NCI-H524 treated with DMSO at 0.1 percent for 48 hours (cell line): ENCODE measurements around the gene PPFIA3.
"Not testable (repeated sequence)": the region's sequence is repeated elsewhere in the genome, so short reads cannot be mapped to it uniquely, and the experiment has no call there.

Source experiments
- DNase-seq: peaks from one replicate; lab custom pipeline; 2025; lab: John Stamatoyannopoulos, UW

Gene PPFIA3

DNA sequence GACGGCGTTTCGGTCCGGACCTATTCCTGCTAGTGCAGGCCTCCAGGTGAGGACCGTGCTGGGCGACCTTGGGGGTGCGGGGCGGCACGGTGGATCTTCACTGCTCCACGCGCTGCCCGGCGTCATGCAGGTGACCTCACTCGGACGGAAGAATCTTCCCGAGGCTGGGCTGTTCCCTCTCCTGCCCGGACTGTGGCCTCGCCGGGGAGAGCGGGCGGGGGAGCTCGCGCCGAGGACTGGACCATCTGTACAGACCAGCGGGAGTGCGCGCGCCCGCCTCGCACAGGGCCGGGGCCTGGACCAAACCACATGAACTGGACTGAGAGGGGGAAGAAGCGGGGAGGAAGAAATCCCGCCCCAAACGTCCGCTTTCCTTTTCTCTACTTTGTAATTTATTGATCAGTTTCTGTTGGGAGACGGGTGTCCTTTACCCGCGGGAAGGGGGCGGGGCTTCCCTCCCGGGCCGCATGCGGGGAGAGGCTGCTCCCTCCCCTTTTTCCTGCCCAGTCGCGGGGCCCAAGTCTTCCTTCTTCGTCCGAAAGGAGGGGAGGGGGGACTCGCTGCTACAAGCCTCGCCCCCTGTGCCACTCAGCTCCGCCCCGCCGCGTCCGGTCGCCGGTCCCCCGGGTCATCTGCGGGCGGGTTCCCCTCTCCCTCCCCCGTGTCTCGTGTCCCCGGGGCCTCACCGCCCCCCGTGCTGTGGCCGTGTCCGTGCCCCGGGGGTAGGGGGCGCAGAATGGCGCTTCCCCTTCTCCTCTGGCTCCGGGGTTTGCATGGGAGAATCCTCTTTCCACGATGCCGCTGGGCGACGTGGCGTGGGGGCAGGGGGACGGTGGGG, 31.0 kb downstream of the PPFIA3 start:
- peak; percentile 88 for DNase-seq

DNA sequence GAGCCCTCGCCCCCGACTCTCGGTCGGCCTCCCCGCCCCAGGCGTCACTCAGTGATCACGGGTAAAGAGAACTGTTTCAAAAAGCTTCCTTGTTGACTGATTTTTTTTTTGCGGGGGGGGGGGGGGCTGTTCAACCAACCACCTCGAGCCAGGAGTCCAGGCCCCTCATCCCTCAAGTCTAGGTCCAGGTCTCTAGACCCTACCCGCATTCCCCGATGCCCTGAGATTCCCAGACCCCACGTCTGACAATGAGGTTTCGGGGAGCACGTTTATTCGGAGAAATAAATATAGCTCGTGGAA, 31.6 kb downstream of the PPFIA3 start:
- DNase-seq = no peak

DNA sequence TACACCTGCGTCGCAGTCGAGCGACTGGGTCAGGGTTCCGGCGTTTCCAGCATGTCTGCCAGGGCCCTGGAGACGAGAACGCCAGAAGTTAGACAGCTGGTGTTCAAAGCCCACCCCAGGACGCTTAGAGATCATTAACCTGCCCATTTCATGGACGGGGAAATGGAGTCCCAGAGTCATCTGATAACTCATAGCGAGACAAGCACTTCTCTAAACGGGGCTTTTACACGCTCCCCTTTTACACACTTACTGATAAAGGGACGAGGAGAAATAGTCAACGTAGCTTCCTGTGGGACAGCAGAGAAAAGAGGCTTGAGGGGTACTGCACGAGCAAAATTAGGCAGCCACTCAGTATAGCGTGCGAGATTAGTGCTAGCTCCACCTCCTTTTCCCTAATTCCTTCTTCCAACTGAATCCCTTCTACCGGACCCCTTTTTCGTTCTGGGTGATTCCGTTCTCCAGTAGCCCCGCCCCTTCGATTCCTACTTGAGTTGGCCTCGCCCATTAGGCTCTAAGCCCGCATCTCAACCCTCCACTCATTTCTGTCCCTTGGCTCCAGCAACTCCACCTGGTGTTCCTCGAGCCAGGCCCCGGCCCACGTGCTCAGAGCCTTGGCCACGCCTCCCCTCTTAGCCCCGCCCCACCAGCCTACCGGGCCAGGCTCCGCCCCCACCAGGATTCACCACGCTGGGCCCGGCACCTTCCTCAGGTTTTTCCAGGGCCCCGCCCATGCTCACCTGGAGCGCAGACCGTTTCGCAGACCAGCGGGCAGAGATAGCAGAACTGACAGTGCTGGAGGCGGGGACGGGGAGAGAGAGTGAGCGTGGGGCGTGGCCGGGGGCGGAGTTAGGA, 32.1 kb downstream of the PPFIA3 start:
- DNase-seq = no peak

DNA sequence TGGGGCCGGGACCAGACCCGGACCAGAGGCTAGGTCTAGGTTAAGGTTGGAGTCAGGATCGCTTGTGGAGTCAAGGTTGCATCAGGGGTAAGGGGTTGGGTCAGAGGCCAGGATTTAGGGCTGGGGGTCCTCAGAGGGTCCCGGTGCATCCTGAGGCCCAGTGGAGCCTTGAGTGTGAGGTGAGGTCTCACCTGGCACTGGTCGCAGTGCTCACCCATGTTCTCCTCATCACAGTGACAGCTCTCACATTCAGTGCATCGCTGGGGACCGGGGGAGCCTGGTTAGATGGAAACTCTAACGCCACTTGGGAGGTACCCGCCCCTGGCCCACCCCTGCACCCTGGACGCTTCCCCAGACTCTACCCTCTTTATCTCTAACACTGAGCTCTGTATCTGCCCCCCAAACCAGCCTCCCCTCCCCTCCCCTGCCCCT, 32.8 kb downstream of the PPFIA3 start:
- no peak for DNase-seq

DNA sequence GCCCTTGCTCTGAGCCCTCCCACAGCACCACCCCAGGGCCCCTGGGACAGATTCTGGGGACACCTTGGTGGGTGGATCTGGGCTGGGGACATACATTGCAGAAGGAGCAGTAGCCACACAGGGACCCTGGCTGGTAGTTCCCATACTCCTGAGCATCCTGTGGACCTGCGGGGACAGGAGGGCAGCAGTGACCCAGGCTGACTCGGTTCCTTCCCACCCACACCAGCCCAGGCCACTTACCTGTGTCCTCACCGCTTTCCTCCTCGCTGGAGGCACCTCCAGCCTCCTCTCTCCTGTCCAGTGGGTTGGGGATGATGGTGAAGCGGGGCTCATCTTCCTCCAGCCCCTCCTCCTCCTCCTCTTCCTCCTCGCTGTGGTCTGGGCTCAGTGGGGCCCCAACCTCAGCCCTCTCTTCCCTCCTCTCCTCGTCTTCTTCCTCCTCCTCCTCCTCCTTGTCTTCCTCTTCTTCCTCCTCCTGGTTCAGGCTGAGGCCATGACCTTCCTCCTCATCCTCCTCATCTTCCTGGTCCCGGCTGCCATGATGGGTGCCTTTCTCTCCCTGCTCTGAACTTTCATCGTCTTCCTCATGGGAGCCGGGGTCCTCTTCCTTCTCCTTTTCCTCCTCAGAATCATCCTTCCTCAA, 33.9 kb downstream of the PPFIA3 start:
- no peak for DNase-seq

DNA sequence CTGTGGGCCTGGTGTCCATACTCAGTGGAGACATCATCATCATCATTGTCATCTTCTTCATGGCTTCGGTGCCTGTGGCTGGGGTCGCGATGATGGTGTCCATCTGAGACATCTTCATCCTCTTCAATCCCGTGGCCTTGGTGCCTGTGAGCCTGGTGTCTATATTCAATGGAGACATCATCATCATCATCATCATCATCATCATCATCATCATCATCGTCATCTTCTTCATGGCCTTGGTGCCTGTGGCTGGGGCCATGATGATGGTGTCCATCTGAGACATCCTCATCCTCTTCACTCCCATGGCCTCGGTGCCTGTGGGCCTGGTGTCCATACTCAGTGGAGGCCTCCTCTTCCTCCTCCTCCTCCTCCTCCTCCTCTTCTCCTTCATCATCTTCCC, 34.9 kb downstream of the PPFIA3 start:
- DNase-seq = no peak

DNA sequence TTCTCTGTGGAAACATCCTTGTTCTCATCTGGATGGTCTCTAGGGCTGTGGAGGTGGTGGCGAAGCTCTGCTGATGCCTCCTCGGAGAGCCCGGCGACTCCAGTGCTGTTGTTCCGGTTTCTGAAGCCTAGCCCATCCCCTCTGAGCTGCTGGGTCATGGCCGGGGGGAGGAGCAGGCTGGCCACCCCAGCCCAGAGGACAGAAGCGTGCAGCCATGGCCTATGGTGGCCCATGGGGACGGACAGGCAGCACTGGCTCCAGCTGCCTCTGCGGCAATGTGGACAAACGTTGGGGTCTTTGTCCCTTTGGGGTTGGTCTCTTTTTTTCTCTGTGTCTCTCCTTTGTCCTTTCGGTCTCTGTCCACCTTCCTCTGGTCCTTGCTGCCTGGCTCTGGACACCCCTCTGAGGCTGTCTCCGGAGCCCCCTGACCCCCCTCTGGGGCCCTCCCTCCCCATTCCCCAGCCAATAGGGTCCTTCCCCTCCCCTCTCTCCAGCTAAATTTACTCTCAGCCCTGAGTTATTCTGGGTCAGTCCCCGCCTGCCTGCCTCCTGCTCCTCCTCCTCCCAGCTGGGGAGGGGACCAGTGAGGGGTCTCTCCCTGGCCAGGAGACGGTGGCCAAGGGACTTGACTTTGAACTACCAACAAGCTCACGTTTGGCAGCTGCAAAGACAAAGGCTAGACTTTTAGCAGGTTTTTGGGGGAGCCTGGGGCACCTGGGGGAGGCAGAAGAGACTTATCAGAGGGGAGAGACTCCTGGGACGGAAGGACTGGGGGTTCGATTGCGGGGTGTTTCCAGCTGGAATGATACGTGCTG, 35.9 kb downstream of the PPFIA3 start, which contains the start of gene HRC:
HRC (minus strand) TSS at position 392 of the 815 bp plus-strand sequence; CDS start at position 233, 159 bp downstream.
- no peak for DNase-seq

DNA sequence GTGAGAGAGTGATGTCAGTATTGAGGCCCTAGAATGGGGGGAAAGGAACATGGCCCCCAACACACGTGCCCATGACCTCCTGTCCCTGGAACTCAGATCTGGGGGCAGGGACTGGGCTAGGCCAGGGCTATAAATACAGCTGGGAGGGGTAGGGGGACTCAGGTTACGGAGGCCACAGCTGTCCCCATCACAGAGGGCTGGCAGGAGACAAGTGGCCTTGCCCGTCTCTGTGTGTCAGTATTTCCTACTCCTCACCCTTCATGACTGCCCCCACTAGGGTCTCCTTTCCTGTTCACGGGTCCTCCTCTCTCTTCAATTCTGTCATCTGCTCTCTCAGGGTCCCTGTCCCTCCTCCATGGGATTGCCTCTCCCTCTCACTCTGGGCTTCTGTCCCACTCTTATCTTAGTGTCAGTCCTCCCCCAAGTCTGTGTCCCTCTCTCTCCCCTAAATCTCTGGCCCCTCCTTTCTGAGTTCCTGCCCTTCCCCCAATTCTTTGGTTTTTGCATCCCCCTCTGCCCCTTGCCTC, 36.5 kb downstream of the PPFIA3 start:
- no peak for DNase-seq

DNA sequence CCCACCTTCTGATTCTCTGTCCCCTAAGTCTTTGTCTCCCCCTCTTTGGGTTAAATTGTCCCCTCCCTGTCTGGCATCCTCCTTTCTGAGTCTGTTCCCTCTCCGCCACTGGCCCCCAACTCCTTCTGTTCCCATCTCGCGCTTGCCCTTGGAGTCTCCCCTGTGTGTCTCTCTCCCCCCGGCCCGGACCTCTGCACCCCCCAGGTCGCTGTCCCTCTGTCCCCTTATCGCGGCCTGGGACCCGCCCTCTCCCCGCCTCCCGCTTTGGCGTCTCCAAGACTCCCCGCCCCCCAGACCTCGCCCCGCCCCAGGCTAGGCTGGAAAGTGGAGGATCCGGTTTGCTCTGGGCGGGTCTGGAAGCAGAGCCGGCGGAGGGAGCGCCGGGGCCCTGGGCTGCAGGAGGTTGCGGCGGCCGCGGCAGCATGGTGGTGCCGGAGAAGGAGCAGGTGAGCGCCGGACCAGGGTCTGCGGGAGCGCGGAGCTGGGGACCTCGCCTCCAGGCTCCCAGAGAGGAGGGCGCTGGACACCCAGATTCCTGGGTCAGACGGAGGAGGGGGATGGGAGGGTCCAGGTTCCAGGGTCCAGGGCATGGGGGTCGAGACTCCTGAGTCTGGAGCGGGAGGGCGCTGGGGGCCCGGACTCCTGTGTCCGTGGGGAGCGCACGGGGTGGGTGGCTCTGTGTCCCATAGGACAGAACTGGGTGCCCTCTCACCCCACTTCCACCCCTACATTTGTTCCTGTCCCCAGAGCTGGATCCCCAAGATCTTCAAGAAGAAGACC, 38.3 kb downstream of the PPFIA3 start, which contains the start of gene TRPM4:
TRPM4 (plus strand) TSS at position 348 of the 780 bp plus-strand sequence; CDS start at position 423, 75 bp downstream.
- DNase-seq = no peak

DNA sequence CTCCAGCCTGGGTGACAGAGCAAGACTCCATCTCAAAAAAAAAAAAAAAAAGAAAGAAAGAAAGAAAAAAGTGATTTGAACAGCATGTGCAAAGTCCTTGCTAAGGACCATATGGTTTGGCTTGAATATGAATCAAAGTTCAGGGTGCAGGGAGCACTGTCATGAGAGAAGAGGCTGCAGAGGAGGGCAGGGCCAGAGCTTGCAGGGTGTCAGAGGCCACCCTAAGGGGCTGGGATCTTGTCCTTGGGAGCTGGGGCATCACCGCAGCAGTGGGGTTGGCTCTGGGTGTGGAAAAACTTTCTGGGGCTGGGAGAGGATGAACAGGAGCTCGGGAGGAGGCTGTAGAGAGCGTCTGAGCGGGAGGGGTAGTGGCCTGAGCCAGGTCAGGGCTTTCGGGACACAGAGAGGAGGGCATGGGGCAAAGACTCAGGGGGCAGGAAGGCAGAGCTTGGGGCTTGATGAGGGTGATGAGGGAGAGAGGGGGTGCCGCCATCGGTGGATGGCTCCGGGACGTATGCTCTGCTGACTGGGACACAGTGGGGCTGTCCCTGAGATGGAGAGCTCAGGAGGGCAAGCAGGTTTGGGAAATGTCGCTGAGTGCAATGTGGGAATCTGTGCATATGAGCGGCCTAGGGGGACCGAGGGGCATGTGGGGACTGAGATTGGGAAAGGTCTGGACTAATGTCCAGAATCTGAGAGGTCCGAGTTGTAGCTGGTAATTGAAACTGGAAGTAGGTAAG, 41.3 kb downstream of the PPFIA3 start:
- no peak for DNase-seq

DNA sequence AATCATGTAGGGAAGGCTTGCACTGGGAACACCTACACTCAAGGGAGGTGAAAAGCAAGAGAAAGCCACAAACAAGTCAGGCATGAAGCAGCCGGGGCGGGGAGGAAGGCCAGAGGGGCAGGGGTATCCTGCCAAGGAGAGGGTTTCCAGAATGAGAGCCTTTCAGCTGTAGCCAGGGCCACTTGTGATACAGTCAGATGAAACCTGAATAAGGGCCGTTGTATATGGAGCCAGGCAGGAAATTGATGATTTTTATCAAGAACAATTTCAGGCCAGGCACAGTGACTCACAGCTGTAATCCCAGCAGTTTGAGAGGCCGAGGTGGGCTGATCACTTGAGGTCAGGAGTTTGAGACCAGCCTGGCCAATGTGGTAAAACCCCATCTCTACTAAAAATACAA, 42.6 kb downstream of the PPFIA3 start:
- DNase-seq = no peak

DNA sequence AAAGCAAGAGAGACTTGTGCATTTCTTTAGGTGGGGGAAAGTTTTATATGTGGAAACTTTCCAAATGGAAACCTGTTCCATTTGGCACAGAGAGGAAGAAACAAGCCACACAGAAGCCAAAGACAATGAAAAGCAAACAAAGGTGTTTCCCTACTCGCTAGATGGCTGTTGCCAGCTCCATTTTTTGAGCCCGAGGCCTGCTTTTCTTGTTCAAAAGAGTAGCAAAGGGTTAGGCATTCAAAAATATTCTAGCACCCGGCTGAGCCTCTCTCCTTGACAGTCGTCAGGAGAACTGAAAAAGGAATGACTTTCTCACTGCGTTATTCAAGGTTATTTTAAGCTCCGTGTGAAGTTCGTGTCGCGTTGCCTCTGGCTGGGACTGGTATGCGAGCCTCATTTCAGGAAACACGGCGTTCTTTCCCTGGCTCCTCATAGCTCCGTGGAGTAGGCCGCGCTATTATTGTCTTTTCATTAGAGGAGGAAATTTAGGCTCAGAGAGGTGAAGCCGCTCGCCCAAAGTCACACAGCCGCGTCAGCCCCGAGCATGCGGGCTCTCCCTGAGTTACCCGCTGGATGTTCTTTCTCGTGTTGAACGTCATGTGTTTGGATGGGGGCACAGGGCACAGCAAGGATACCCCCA, 45.9 kb downstream of the PPFIA3 start:
- DNase-seq = no peak

DNA sequence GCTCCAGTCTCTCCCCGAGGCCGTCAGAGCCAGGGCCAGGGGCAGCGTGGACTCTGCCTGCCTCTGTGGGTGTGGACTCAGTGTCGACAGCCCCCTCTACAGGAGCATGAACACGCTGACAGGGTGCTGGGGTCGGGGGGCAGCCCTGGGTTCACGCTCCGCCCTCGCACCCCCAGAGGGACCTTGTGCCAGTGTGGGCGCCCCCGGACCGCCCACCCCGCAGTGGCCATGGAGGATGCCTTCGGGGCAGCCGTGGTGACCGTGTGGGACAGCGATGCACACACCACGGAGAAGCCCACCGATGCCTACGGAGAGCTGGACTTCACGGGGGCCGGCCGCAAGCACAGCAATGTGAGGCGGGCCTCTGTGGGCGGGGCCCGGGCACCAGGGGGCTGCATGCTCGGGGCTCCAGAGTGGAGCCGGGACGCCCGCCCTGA, 46.5 kb downstream of the PPFIA3 start:
- no peak for DNase-seq

DNA sequence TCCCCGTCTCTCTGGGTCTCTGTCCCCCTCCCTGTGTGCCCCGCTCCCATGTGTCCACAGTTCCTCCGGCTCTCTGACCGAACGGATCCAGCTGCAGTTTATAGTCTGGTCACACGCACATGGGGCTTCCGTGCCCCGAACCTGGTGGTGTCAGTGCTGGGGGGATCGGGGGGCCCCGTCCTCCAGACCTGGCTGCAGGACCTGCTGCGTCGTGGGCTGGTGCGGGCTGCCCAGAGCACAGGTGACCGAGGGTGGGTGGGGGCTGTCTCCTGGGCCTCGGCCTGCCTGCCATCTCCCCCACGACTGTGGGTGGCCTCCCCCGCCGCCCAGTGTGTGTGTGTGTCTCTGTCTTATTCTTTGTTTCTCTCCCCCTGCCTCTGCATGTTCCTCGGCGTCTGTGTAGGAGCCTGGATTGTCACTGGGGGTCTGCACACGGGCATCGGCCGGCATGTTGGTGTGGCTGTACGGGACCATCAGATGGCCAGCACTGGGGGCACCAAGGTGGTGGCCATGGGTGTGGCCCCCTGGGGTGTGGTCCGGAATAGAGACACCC, 48.6 kb downstream of the PPFIA3 start:
- DNase-seq = no peak

DNA sequence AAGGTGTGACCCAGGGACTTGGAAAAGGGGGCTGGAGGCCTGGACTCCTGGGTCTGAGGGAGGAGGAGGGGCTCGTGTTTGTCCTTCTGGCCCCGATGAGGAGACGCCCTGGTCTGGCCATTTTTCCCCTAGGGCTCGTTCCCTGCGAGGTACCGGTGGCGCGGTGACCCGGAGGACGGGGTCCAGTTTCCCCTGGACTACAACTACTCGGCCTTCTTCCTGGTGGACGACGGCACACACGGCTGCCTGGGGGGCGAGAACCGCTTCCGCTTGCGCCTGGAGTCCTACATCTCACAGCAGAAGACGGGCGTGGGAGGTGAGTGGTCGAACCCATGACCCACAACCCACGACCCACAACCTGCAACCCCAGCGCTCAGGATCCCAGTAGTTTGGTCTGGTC, 49.1 kb downstream of the PPFIA3 start:
- DNase-seq = no peak

DNA sequence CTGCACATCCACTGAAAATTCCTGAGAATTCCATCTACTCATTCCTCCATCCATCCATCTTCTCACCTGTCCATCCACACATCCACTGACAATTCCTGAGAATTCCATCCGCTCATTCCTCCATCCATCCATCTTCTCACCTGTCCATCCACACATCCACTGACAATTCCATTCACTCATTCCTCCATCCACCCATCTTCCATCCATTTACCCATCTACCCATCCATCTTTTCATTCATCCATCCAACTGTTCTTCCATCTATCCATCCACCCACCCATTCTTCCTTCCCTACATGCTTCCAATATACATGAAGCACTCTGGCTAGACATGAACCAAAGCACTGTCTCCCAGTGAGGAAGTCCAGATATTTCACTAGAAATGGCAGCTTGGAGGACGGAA, 53.9 kb downstream of the PPFIA3 start:
- no peak for DNase-seq

DNA sequence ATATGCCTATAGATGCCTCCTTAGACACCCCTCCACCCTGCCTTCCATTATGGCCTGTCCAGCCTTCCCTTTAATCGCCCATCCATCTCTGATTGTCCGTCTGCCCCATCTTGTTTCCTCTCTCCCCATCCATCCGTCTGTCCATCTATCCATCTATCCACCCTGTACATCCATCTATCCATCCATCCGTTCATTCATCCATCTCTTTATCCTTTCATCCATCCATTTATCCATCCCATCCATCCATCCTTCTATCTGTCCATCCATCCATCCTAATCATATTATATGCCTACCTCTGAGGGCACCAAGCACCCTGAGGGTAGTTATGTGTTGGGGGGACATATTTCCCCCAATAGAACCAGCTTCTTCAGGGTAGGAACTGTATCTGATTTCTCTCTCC, 61.3 kb downstream of the PPFIA3 start:
- no peak for DNase-seq

DNA sequence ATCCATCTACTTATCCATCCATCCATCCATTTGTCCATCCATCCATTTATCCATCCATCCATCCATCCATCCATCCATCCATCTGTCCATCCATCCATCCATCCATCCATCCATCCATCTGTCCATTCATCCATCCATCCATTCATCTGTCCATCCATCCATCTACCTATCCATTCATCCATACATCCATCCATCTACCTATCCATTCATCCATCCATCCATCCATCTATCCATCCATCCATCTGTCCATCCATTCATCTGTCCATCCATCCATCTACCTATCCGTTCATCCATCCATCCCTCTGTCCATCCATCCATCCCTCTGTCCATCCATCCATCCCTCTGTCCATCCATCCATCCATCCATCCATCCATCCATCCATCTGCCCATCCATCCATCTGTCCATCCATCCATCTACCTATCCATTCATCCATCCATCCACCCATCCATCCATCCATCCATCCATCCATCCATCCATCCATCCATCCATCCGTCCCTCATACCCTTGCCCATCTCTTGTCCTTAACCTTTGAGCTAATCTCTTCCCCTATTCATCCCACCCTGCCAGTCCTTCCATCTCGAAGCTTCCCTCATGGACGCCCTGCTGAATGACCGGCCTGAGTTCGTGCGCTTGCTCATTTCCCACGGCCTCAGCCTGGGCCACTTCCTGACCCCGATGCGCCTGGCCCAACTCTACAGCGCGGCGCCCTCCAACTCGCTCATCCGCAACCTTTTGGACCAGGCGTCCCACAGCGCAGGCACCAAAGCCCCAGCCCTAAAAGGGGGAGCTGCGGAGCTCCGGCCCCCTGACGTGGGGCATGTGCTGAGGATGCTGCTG, 62.9 kb downstream of the PPFIA3 start:
- DNase-seq = not testable (repeated sequence)
